Glomerular visceral epithelial cell (primary cell): ENCODE results near the gene TTC19.
"Not testable (repeated sequence)": the region's sequence is repeated elsewhere in the genome, so short reads cannot be mapped to it uniquely, and the experiment has no call there.

Experiments
- DNase-seq: peaks from one replicate; pipeline ENCODE4 v3.0.0-alpha.2; 2016; ENCODE audit errors: extremely low spot score

Gene TTC19

DNA sequence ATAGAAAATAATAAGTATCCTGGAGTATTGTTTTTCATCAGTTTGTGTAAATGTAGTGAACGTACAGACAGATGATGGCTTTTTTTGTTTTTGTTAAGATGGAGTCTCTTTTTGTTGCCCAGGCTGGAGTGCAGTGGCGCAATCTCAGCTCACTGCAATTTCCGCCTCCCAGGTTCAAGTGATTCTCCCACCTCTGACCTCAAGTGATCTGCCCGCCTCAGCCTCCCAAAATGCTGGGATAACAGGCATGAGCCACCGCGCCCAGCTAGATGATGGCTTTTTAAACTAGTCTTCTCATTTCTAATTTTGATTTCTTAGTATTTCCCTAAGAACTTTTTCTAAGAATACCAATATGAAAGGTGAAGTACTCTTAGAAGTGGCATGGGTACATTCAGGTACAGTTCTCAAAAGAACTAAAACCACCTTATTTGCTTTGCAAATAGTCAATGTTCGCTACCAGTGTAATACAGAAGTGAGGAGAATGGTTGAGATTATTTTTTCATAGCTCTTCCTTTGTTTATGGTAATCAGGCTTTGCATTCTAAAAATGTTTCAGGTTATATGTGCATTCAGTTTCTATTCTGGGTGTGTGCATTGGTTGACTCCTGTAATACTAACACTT is 34.2 kb downstream of the TTC19 start:
- no peak for DNase-seq

DNA sequence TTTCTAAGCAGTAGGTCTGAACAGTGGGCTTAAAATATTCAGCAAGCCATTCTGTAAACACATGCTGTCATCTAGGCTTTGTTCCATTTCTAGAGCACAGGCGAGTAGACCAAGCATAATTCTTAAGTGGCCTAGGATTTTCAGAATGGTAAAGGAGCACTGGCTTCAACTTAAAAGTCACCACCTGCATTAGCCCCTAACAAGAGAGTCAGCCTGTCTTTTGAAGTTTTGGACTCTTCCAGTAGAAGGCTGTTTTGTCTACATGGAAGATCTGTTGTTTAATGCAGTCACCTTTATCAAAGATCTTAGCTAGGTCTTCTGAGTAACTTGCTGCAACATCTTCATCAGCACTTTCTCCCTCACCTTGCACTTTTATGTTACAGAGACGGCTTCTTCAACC is 36.6 kb downstream of the TTC19 start:
- no peak for DNase-seq

DNA sequence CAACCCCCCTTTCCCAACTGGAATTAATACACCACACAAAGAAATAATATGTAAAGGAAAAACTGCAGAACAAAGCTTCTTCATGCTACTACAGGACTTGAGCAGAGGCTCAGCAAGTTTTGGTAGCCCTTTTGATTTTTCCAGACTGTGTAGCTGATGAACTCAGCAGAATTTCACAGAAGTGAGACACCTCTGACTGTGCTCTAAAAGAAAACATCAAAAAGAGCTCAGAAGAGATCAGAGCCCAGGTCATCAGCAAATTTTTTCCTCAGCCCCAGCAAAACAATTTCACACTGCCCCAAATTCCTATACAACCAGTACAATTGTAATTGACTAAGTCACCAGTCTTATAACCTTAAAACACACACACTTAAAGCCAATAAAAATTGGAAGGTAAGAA is 38.0 kb downstream of the TTC19 start:
- no peak for DNase-seq

DNA sequence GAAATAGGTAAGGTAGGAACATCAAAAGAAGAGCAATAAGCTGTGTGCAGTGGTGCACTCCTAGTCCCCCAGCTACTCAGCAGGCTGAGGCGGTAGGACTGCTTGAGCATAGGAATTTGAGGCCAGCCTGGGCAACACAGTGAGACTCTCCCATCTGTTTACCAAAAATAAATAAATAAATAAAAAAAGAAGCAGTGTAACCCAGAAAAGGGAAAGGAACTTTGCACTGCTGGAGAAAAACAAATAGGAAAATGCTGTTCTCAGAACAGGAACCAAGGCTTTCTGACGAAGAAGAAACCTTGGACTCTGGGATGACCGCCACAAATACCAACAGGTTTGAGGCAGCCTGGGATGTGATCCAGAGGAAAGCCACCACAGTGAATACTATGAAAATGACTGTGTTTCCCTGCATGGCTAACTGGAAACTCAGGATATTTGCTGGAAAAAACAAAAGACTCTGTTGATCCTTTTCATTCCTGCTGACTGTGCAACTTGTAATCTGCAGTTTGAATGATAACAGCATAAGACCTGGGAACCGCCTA is 41.2 kb downstream of the TTC19 start:
- DNase-seq: no peak

DNA sequence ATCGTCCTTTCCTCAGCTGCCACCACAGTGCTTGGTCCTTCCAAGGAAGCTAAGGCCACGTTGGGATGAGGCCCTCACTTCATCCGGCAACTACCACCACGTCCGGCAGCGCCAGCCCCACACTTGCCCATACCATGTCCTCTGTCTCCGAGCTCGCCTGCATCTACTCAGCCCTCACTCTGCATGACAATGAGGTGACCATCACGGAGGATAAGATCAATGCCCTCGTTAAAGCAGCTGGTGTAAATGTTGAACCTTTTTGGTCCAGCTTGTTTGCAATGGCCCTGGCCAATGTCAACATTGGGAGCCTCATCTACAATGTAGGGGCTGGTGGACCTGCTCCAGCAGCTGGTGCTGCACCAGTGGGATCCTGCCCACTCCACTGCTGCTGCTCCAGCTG is 44.9 kb downstream of the TTC19 start:
- no peak for DNase-seq

DNA sequence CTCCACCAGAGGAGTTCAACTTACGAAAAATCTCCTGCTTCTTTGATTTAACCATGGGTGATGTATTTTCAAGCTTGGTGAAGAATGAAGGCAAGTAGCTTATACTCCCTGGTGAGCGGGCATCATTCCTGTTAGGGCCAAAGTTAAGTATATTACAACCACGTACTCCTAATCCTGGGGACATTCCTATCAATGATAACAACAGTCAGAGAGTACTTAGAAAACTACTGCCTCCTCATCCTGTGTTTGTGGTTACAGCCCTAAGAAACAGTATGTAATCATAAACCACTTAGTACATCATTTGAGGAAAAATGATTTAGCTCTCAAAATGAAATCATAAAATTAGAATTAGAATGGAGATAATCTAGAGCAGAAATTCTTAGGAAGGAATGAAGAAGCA is 47.3 kb downstream of the TTC19 start:
- DNase-seq: no peak

DNA sequence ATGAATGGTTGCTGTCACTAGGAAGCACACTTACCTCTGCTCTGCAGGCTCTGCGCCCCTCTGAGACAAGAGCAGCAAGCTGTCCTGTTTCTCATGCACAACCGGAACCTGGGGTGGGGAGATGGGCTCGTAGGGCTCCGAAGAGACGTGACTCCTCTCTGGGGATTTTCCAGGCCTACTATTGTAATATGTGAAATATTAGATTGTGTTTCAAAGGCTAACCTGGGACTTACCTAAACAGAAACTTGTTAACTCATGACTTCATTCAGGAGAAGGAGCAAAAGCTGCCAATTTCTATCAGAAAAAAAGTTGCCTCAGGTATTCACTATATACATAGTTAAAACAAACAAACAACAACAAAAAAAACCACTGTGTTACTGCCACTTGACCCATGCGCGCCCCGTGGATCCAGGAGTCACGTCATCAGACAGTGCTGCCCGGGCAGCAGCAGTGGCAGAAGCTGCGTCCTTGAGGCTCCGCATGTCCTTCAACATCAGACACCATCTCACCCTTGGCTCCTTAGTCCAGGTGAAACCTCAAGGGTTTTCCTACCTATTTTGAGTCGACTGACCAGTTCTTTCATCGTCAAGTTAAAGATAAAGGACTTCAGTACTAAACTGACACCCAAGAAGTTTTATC is 49.3 kb downstream of the TTC19 start:
- no peak for DNase-seq

DNA sequence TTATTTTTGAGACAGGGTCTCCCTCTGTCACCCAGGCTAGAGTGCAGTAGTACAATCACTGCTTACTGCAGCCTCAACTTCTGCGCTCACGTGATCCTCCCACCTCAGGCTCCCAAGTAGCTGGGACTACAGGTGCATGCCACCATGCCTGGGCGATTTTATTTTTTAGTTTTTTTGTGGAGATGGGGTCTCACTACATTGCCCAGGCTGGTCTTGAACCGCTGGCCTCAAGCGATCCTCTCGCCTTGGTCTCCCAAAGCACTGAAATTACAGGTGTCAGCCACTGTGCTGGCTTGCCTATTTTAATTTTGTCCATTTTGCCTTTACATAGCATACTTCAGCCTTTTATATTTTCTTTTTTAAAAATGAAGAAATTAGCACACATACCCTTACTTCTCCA is 51.2 kb downstream of the TTC19 start:
- DNase-seq: no peak

DNA sequence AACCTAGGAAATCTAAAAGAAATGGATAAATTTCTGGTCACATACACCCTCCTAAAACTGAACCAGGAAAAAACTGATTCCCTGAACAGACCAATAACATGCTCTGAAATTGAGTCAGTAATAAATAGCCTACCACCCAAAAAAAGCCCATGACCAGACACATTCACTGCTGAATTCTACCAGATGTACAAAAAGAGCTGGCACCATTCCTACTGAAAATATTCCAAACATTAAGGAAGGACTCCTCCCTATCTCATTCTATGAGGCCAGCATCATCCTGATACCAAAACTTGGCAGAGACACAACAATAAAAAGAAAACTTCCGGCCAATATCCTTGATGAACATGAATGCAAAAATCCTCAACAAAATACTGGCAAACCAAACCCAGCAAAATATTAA is 52.9 kb downstream of the TTC19 start:
- no peak for DNase-seq

DNA sequence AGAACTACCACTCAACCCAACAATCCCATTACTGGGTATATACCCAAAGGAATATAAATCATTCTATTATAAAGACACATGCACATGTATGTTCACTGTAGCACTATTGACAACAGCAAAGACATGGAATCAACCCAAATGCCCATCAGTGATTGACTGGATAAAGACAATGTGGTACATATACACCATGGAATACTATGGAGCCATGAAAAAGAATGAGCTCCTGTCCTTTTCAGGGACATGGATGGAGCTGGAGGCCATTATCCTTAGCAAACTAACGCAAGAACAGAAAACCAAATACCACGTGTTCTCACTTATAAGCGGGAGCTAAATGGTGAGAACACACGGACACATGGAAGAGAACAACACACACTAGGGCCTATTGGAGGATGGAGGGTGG is 55.5 kb downstream of the TTC19 start:
- not testable (repeated sequence) for DNase-seq

DNA sequence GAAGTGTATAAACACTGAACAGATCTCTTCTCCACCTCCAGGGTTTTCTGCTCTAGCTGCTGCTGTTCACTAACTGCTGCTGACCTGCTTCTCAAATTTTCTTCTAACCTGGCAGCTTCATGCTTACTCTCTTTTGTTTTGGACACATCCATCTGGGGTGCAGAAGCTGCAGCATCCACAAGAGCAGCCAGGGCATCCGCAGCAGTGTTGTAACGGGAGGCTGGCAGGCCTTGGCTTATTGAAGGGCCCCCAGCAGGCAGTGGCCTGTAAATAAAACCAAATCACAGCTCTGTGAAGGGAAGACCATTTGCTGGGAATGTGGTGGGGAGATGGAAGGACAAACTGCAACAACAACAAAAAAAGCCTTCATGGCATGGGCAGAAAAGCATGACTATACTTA is 62.0 kb downstream of the TTC19 start:
- DNase-seq: no peak

DNA sequence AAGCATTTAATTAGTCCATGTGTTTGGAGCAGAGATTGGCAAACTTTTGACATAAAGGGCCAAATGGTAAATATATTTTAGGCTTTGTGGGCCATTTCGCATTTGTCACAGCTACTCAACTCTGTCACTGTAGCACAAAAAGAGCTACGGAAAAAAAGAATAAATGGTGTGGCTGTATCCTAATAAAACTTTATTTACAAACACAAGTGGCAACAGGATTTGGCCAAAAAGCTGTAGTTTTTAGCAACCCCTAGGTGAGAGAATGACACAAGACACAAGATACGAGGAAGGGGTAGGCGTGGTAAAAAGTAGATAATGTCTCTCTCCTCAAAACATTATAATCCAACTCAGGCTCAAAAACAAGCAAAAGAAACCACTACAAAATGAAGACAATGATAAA is 66.5 kb downstream of the TTC19 start:
- DNase-seq: no peak

DNA sequence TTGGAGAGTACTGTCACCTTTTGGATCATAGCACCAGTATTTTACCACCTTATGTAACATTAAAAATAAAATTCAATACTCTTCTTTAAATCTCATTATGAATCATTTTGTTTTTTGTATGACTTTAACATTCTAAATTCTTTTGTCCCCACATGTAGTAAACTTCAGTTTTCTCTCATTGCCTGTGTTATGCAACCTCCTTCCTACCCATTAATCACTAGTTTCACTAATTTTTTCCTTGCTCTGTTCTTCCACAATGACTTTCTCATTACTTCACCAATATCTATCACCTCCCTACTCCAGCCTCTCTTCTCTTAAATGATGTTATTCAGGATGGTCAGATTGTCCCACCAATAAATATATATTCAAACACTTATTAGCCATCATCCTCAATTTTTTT is 68.7 kb downstream of the TTC19 start:
- no peak for DNase-seq

DNA sequence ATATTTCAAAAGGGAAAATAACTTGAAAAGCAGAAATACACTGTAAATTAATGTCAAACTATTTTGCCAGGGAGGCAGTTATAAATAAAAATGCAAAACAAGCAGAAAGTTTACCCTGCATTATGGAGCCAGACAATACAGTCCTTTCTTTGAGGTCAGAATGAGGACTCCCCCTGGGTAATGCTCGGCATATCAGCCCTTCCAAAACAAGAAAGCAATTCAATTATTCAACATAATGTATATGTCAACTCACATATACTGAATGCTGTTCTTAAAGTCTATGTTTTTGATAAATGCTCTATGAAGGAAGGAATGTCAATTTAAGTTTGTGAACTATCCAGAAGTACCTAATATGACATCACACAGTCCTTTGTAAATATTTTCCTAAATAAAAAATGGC is 72.4 kb downstream of the TTC19 start:
- no peak for DNase-seq

DNA sequence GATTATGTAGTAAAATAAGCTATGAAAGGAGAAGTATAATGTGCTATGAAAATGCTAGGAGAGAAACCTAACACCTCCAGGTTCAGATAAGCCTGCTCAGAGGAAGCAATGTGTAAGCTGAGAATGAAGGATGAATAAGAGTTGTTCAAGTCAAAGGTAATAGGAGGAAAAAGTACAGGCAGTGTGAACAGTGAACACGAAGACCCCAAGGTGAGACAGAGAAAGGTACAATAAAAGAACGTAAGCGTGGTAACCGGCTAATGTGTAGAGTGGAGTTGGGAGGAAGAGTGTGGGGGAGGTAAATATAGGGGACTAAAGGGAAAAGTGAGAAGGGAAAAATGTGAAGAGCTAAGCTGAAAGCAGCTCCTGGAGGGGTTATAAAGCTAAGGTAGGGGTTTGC is 74.2 kb downstream of the TTC19 start:
- no peak for DNase-seq

DNA sequence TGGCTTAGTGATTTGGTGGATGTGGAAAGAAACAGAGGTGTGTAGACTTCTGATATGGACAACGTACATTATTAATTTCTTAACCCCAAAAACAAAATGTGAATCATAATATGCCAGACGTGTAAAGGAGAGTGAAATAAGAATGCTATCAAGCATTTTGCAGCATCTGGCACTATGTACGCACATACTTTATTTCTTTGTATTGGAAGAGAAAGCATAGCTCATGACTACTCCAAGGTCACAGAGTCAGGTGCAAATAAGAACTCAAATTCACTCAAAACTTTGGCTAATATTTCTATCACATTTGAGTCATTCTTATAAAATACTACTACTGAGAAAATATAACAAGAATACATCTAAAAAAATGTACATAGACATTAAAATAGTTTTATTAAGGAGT is 74.8 kb downstream of the TTC19 start:
- DNase-seq: no peak

DNA sequence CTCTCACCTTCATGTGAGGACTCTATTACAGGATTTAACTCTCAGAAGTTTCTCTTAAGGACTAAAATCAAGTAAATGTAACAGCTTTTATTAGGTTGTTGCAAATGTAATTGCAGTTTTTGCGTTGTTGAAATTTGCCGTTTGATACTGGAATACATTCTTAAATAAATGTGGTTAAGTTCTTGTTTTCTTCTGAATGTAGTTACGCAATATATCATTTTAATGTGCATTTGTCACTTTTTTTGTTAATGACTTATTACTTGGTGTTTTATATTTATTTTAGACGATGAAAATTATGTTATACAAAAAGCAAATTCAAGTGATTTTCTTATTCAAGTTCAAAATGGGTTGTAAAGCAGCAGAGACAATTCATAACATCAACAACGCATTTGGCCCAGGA is 76.3 kb downstream of the TTC19 start:
- DNase-seq: no peak
